NCI-H2227 (cell line): Measurements from ENCODE around the gene CAMK2B.

Experiments used
- DNase-seq: peaks from one replicate; lab custom pipeline; 2025; ENCODE audit not compliant: unreplicated experiment; lab: John Stamatoyannopoulos, UW

Gene CAMK2B

DNA sequence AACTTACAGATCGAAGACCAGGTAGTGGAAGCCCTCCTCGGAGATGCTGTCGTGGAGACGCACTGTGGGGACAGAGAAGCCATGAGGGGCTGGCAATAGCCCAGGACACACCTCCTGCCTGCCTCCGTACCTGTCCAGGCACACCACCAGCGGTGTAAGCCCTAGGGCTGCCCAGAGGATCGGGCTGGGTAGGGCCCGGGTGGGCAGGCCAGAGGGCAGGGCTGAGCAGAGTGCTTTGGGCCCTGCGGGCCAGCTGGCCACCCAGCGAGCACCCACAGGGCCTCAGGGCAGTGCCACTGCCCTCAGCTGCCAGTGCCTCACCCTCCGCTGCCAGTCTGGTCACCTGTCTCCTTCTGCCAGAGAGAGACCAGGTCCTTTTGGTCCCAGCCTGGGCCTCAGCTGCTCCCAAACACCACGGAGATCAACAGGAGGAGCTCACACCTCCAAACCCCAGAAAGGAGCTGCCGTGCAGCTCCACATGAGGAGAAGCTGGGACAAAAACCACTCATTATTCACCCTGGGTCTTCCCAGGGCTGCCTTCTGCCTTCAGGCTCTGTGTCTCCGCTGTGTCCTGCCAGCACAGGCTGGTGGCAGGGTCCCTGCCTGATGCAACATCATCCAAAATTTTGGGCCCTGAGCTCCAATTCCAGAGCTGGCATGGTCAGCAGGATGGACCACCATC, 66.4 kb downstream of the CAMK2B start:
- DNase-seq: no peak

DNA sequence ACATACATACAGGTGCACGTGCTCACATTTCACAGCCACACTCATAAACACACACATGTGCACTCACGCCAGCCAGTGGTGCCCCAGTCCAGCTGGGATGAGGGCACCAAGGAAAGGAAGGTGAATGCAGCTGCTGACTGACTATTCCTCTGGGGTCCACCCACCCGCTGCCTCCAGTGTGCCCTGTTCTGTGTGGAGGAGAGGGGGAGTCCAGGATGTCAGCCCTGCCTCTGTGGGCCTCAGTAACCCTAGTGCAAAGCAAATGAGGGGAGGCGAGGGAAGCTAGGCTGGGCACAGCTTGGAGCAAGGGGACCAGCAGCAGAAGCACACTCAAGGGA, 67.0 kb downstream of the CAMK2B start:
- no peak for DNase-seq

DNA sequence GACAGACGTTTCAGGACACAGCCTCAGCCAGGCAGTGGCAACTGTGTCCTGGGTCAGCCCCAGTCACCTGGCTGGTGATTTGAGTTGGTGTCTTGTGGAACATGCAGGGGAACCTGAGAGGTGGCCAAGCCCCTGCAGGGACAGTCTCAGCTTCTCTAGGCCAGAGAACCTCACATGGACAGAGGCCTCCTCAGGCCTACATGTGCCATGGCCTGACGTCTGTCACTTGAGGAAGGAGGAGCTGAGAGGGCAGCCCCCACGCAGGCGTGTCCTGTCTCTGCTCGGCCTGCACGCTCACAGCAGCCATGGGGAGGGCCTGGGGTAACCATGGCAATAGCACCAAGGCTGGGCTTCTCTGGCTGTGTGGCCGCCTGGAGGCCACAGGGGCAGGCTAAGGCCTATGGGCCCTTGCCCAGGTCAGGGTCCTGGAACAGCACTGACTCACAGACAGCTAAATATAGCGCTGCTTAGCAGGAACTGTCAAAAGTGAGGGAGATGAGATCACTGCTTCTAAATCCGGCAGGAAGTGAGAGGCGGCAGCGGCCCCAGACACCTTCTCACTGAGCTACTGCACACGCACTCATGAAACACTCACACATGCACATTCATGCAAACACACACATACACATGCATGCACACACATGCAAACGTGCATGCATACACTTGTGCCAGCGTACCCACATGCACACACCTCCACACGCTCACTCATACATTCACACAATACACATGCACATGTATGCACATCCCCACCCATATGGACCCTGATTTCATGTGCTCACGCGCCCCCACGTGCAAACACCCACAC, 67.6 kb downstream of the CAMK2B start:
- DNase-seq: peak; percentile 45

DNA sequence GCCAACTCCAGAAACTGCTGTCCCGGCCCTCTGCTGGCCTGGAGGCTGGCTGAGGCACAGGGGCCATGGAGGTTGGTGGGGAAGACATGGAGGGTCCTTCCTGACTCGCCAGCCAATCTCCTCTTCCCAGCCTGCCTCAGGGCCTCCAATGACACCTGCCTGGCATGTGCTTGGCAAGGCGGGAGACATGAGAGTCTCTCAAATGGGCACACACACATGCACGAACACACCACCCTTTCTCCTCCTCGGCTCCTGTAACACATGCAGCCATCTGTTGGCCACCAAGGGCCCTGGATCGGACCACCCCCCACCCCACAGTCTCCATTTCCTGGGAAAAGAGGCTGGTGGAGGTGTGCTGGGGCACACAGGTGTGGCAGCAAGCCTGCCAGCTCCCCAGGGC, 68.2 kb downstream of the CAMK2B start:
- no peak for DNase-seq

DNA sequence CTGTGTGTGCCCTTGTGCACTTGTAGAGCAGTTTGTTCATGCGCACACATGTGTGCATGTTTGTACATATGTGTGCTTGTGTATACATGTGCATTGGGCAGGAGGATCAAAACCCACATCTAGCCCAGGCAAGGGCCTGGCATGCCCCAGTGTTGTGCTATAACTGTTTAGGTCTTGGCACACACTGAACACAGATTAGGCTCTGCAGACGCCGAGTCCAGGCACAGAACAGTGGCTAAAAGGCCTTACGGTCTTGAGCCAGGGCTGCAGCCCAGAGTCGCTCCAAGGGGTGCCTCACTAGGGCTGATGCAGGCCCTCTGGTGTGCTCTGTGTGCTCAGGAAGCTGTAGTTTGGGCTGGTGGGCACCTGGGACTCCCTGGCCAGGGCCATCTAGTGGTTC, 68.9 kb downstream of the CAMK2B start:
- DNase-seq: no peak

DNA sequence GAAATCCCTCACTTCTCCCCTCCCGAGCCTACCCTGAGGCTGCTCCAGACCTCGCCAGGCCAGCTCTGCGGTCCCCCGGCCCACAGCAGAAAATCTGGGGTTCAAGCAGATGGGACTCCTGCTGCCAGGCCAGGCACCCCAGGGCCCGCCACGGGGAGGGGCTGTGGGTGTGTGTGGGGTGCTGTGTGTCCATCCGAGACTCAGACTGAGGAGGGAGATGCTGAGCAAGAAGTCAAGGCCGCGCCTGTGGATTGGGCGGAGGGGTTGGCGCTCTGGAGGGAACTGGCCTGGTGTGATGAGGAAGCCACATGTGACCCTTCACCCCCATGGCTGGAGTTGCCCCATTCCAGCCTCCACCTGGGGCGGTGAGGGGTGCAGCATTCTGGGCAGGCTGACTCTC, 73.5 kb downstream of the CAMK2B start:
- no peak for DNase-seq

DNA sequence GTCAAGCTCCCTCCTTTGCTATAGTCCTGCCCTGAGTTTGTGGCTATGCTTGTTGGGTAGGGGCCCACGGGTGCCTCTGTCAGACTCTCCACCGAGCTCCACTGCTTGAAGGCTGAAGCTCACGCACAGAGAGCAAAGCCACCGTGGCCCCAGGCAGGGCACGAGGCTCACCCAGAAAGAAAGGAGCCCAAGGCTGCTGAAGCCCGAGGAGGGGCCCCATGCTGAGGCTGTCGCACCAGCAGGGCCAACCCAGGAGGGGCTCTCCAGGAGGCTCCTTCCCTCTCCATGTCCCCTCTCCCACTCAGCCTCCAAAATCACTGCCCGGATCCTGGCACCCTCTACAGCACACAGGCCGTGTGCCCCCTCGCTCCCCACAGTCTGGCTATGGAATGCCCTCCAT, 74.1 kb downstream of the CAMK2B start:
- no peak for DNase-seq

DNA sequence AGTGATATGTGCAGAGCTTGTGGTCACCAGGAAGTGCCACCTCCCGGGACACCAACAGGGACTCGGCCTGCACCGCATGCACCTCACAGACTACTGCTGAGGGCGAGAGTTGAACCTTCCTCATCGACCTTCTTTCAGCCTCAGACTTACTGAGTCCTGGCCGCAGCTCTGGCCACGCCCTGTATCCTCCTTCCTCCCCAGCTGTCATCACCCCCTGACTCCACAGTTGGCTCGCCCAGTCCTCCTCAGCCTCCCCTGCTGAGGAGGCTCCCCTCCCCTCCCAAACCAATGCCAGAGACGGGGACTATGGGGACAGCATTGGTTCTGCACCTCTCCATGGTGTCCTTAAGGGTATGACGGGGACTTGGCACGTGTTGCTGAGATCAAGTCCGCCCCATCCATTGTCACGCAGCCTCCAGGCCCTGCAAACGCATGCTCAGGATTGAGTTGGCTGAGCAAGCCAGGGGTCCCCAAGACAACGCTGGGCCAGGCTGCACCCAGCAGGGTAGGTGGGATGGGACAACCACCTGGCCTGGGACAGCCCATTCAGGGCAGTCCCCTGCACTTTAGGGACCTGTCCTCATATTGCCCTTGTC, 75.7 kb downstream of the CAMK2B start:
- DNase-seq: no peak

DNA sequence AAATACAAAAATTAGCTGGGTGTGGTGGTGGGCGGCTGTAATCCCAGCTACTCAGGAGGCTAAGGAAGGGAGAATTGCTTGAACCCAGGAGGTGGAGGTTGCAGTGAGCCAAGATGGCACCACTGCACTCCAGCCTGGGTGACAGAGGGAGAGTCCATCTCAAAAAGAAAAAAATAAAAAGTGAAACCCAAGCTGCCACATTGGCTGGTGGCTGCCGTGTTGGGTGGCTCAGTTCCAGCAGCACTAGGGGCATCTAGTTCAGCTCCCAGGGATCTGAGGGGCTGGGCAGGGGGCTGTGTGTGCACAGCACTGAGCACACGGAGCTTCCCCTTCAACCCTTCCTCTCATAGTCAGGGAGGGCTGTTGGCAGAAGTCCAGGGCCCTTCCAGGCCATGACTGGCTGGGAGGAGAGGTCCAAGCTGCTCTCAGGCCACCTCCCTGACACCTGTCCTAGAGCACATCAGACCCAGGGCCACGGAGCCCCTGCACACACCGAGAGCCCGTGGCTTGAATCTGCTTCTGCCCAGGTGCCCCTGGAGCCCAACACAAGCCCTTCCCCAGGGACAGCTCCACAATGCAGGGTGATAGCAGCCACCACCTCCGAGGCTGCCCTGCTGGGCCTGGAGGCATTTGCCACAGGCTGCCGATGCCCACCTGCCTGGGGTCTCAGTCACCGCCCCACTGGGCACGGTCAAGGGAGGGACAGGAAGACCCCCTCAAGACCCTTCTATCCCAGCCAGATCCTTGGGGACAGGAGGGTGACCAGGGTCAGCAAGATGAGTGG, 77.3 kb downstream of the CAMK2B start:
- no peak for DNase-seq

DNA sequence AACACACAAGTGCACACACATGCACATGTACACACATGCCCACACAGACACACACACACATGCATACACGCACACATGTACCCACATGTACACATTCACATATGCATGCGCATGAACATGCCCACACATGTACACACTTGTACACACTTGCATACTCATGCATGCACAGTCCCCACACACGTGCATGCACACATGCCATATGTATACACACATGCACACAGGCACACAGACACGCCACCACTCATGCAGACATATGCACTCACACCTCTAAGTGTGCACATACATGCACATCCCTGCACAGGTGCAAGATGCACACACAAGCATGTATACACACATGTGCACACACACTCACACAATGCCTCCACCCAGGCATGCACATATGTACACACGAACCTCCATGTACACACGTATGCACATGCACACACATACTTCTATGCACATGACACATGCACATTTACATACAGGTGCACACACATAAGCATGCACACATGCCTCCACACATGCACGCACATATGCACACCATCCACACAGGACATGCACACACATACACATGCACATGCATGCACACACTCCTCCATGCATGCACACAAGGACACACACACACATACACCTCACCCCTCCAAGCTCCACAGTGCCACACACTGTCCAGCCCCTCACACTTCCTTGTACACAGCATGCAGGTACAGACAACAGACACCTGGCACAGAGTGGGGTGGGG, 78.8 kb downstream of the CAMK2B start:
- no peak for DNase-seq

DNA sequence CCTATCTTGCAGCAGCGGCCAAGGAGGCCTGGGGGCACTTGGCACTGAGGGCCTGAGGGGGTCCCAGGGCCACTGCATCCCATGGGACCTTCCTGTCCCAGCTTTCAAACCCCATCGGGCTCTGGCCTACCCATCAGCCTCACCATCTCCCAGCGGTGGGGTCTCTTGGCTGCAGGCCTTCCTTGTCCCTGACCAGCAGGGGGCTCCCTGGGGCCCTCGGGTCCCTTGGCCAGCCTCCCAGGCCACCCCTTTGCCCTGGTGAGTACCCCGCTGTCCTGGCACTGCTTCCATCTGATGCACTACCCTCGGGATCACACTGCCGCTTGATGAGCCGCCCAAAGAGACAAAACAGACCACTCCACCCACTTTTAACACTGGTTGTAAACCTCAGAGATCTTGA, 81.1 kb downstream of the CAMK2B start:
- no peak for DNase-seq

DNA sequence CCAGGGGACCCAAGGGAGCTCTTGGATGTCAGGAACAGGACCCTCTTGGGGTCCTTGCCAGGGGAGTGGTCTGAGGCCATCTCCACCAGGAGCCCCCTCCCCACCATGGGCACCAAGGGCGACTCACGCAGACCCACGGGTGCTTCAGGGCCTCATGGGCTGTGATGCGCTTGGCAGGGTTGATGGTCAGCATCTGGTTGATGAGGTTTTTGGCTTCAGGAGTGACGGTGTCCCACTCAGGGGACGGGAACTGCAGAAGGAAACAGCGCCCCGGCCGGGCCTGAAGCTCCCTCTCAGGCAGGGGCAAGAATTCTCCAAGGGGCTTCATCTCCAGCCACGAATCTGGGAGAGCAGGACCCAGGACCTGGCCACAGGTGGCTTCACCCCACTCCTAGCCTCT, 83.3 kb downstream of the CAMK2B start:
- DNase-seq: no peak

DNA sequence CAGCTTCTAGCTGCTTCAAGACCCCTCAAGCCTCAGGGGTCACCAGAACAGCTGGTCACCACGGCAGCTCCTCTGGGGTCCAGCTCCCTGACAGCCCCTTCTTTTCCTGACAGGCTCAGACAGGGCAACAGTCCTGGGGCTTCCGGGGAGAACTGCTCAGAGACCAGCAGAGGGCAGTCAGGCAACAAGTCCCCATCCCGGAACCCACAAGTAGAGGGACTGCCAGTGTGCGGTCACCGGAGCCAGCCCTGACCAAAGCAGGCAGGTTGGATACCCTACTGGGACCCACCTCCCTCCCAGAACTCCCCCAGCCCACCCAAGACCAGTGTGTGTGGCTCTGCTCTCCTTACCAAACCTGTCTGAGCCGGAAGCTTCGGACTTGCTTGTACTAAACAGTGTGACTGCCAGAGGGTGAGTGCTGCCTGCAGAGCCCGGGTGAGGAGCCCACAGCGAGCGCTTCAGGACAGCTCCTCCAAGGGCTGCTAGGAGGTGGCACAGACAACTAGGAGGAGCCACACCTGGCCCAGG, 84.3 kb downstream of the CAMK2B start:
- peak; percentile 75 for DNase-seq

DNA sequence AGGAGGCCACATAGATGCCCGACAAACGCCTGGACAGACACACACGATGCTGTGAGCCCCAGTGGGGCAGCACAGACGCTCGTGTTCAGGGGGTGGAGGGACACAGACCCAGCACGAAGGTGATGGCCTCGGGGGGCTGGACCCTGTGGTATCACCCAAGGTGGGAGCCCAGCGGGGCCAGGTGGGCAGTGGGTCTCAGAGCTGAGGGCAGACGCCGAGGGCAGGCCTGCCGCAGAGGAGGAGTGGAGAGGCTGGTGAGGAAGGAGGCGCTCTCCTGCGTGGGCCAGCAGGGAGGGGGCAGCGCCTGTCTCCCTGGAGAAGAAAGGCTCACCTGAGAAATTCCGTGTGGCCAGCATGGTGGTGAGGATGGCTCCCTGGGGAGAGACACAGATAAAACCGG, 85.0 kb downstream of the CAMK2B start:
- DNase-seq: no peak

DNA sequence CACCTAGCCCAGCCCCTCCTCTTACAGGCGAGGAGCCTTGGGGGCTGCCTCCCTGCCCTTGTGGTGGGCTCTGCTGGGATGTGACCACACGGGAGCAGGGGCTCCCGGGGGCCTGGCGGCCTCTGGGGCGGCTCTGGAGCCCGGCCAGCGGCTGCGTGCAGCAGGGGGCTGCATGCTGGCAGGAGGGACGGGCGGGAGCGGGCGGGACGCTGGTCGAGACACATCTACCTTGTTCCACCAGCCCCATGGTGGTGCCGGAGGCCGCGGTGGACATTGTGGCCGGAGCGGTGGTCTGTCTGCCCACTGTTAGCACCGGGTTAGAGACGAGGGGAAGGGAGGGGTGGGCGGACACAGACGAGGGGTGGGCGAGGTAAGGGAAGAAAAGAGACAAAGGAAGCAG, 86.0 kb downstream of the CAMK2B start:
- DNase-seq: no peak

DNA sequence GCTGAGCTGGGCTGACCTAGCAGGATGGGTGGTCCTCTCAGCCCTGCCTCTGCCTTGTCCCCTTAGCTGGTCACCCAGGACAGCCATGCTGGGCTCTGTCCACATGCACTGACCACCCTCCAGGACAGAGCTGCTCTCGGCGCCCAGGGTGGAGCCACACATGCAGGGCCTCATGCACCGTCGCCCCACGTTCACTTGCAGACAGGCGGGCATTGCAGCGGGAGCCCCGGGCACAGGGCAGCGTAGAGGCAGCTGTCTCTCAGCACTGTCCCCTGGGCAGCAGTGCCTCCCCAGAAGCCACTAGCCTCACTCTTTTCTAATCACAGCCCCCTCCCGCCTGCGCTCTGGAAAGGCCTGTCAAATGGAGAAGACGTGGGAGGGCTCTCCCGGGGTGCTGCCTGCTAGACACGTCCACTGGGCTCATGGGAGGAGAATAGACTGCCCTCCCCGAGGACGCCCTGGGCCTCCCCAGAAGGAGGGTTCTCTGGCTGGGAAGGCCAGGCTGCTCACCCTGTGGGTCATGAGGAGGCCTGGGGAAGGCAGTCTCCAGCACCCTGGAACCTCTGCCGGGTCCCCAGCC, 87.2 kb downstream of the CAMK2B start:
- no peak for DNase-seq

DNA sequence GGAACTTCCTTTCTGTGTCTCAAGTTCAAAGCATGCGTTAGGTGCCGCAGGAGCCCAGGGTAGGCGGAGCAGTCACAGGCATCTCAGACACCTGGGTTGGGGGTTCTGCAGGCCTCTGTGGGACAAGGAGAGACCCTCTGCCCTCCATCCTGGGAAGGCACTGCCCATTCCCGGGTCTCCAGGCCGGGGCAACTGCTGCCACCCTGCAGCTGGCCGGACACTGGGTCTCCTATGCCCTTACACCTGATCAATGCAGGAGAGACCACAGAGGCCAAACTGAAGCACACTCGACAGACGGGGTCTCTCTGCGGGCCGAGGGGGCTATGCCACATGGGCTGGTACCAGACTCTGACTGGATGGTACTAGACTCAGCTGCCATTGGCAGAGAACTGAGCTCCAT, 87.7 kb downstream of the CAMK2B start:
- no peak for DNase-seq

DNA sequence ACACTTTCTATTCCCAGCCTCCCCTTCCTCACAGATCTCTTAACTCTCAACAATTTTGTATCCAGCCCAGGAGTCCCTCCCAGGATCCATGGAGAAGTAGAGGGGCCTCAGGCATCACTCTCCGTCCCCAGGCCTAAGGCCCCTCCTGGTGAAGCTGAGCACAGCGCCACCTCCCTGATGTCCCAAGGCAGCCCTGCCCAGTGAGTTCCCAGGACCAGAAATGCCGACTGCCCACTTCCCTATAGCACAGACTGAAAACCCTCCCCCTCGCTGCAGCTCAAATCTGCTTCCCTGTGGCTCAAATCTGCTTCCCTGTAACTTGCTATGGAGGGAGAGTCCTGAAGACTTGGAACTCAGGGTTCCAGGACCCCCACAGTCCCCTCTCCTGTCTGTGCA, 89.1 kb downstream of the CAMK2B start:
- DNase-seq: no peak

DNA sequence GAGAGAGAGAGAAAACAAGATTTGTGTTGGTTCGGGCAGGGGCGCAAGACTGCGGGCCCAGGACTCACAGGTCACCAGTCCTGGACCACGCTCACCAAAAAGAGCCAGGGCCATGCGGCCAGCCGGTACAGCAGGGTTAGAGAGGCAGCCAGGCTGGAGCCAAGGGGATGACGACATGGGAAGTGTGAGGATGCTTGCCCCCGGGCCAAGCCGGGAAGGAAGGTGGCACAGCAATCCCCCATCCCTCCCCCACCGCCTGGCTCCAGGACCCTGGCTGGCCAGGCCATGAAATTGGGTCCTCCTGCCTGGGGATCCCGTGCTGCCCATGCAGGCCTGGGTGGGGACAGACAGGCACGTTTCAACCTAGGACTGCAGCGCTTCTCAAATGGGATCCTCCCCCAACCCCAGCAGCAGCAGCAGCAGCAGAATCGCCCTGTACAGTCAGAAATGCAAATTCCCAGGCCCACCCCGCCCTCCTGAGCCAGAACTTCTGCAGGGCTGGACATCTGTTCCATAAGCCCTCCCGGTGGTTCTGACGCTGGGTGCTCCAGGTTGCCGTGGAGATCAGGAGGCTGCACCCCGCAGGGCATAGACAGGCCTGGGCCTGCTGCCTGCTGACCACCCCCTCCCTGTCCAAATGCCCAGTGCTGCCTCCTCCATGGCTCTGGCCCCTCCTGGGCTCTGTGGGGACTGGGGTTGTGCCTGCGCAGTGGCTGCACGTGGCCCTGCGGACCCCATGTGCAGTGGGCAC, 89.6 kb downstream of the CAMK2B start:
- no peak for DNase-seq

DNA sequence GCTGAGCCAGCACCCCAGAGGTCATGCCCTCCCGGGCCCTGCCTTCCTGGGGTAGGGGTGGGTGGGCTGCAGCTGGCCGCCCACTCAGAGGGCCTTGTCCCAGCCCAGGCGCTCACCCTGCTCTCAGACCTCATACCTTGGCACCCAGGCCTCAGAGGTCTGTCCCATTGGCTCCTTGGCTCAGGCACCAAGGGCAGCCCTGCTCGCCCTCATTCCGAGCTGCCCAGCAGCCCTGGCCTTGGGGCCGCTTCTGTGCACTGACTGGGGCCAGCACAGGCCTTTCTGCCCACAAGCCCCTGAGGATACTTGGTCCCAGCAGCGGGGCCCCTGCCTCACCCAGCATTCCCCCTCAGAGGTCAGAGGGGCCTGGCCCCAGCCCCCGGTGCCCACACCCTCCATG, 90.3 kb downstream of the CAMK2B start:
- DNase-seq: no peak
